ENCODE measurements around the gene ACAP3. TPM values are rescaled to one million over a fixed set of nuclear protein-coding genes. Genes with fewer than 3 reads are reported as not detected.

The ACAP3 gene
- total RNA-seq, 1 experiment from 2014 or later = 42.2 TPM

DNA sequence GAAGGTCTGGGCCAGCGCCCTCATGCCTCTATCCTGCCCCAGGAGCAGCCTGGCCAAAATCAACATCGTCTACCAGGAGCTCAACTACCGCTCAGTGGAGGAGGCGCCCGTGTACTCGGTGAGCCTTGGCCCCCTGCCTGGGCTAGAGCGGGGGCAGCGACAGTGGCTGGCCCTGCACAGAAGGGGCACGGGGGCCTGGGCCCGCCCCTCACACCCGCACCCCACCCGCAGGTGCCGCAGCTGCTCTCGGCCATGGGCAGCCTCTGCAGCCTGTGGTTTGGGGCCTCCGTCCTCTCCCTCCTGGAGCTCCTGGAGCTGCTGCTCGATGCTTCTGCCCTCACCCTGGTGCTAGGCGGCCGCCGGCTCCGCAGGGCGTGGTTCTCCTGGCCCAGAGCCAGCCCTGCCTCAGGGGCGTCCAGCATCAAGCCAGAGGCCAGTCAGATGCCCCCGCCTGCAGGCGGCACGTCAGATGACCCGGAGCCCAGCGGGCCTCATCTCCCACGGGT is 16.7 kb downstream of the ACAP3 start:
- Mint-ChIP-seq H3K4me3 (no peak overlapping the region), H3K9me3 (no peaks in the 10 kb centered on the region), H3K36me3 (no peaks in the 10 kb centered on the region), H3K27me3 (ENCODE audit: low read depth) (no peaks in the 10 kb centered on the region), H3K27ac (no peak overlapping the region), H3K4me1 (peaks cover 4% of the 10 kb centered on the region; the same call in 1 of the 2 replicates)
- TF ChIP-seq ZNF138 (CRISPR knock-in tag; conservative IDR thresholded peaks at IDR 0.05) = no peak
- TF ChIP-seq ZNF232 (CRISPR knock-in tag; IDR thresholded peaks at IDR 0.05) = no peak
- TF ChIP-seq PRRX2 (CRISPR knock-in tag; IDR thresholded peaks at IDR 0.05) = no peak
- no peak for TF ChIP-seq CREB1 (CRISPR knock-in tag; IDR thresholded peaks at IDR 0.05)
- TF ChIP-seq ZNF317 (CRISPR knock-in tag; IDR thresholded peaks at IDR 0.05; ENCODE audit: borderline replicate concordance, low read depth) = no peak
- TF ChIP-seq ZNF219 (CRISPR knock-in tag; IDR thresholded peaks at IDR 0.05; ENCODE audit: borderline replicate concordance) = no peak
- TF ChIP-seq, protein P1, sequence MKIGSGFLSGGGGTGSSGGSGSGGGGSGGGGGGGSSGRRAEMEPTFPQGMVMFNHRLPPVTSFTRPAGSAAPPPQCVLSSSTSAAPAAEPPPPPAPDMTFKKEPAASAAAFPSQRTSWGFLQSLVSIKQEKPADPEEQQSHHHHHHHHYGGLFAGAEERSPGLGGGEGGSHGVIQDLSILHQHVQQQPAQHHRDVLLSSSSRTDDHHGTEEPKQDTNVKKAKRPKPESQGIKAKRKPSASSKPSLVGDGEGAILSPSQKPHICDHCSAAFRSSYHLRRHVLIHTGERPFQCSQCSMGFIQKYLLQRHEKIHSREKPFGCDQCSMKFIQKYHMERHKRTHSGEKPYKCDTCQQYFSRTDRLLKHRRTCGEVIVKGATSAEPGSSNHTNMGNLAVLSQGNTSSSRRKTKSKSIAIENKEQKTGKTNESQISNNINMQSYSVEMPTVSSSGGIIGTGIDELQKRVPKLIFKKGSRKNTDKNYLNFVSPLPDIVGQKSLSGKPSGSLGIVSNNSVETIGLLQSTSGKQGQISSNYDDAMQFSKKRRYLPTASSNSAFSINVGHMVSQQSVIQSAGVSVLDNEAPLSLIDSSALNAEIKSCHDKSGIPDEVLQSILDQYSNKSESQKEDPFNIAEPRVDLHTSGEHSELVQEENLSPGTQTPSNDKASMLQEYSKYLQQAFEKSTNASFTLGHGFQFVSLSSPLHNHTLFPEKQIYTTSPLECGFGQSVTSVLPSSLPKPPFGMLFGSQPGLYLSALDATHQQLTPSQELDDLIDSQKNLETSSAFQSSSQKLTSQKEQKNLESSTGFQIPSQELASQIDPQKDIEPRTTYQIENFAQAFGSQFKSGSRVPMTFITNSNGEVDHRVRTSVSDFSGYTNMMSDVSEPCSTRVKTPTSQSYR (CRISPR knock-in tag; IDR thresholded peaks at IDR 0.05) = no peak
- no peak for TF ChIP-seq GTF2I (CRISPR knock-in tag; conservative IDR thresholded peaks at IDR 0.05)
- TF ChIP-seq, protein P2, sequence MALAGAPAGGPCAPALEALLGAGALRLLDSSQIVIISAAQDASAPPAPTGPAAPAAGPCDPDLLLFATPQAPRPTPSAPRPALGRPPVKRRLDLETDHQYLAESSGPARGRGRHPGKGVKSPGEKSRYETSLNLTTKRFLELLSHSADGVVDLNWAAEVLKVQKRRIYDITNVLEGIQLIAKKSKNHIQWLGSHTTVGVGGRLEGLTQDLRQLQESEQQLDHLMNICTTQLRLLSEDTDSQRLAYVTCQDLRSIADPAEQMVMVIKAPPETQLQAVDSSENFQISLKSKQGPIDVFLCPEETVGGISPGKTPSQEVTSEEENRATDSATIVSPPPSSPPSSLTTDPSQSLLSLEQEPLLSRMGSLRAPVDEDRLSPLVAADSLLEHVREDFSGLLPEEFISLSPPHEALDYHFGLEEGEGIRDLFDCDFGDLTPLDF (CRISPR knock-in tag; IDR thresholded peaks at IDR 0.05) = no peak
- no peak for TF ChIP-seq TEAD1 (CRISPR knock-in tag; IDR thresholded peaks at IDR 0.05)
- TF ChIP-seq MYBL2 (CRISPR knock-in tag; IDR thresholded peaks at IDR 0.05) = no peak
- no peak for TF ChIP-seq GRHL2 (CRISPR knock-in tag; IDR thresholded peaks at IDR 0.05; ENCODE audit: insufficient replicate concordance, severe bottlenecking)
- no peak for TF ChIP-seq PREB (CRISPR knock-in tag; IDR thresholded peaks at IDR 0.05; ENCODE audit: borderline replicate concordance)
- TF ChIP-seq MXD4 (CRISPR knock-in tag; IDR thresholded peaks at IDR 0.05; ENCODE audit: borderline replicate concordance) = no peak
- no peak for TF ChIP-seq RELA (CRISPR knock-in tag; IDR thresholded peaks at IDR 0.05; ENCODE audit: borderline replicate concordance)
- TF ChIP-seq, protein P3, sequence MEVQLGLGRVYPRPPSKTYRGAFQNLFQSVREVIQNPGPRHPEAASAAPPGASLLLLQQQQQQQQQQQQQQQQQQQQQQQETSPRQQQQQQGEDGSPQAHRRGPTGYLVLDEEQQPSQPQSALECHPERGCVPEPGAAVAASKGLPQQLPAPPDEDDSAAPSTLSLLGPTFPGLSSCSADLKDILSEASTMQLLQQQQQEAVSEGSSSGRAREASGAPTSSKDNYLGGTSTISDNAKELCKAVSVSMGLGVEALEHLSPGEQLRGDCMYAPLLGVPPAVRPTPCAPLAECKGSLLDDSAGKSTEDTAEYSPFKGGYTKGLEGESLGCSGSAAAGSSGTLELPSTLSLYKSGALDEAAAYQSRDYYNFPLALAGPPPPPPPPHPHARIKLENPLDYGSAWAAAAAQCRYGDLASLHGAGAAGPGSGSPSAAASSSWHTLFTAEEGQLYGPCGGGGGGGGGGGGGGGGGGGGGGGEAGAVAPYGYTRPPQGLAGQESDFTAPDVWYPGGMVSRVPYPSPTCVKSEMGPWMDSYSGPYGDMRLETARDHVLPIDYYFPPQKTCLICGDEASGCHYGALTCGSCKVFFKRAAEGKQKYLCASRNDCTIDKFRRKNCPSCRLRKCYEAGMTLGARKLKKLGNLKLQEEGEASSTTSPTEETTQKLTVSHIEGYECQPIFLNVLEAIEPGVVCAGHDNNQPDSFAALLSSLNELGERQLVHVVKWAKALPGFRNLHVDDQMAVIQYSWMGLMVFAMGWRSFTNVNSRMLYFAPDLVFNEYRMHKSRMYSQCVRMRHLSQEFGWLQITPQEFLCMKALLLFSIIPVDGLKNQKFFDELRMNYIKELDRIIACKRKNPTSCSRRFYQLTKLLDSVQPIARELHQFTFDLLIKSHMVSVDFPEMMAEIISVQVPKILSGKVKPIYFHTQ (CRISPR knock-in tag; IDR thresholded peaks at IDR 0.05) = no peak
- no peak for TF ChIP-seq ELF4 (CRISPR knock-in tag; IDR thresholded peaks at IDR 0.05; ENCODE audit: low read depth)
- TF ChIP-seq ETV6 (CRISPR knock-in tag; IDR thresholded peaks at IDR 0.05) = no peak
- no peak for TF ChIP-seq NFATC4 (CRISPR knock-in tag; IDR thresholded peaks at IDR 0.05)
- no peak for TF ChIP-seq HMGXB4 (CRISPR knock-in tag; IDR thresholded peaks at IDR 0.05)
- DNase-seq (ENCODE audit: low spot score) = no peak
- ATAC-seq = no peak
- ChIA-PET CTCF (interaction anchor here (0.6 to 4.3 kb wide), 48 partner anchors 8 to 883 kb away, joined by 3 to 81 read pairs (median 5); partner anchors contain the start of genes B3GALT6, C1QTNF12, C1orf159 and PLEKHN1), POLR2A (interaction anchor here (1.1 kb wide), 1 partner anchor 17 kb away, joined by 5 read pairs; the partner anchor contains the start of gene UBE2J2)

Data from WTC11 (cell line).